GM12878 (cell line): ENCODE results near the gene ZBTB4.

Source experiments
- ATF3 ChIP-seq: IDR thresholded peaks from 2 replicates; pipeline ENCODE4 v1.6.1; 2011; ENCODE audit warnings: low read depth, mild to moderate bottlenecking, low read length, moderate library complexity, borderline replicate concordance; ENCODE audit errors: extremely low read depth
- CBFB ChIP-seq: IDR thresholded peaks from 2 replicates; pipeline ENCODE4 v1.6.1; 2016; ENCODE audit warnings: antibody characterized with exemption, low read depth
- CTCF ChIP-seq, 3 experiments: IDR thresholded peaks in 2 of 3; conservative IDR thresholded peaks in 1 of 3; 2 replicates each; pipeline ENCODE4 v1.5.1; 2011; ENCODE audit warnings: low read depth in 3 of 3, low read length in 3 of 3, mild to moderate bottlenecking in 3 of 3, control low read depth in 2 of 3, moderate library complexity in 2 of 3, inconsistent platforms in 1 of 3, mixed read lengths in 1 of 3; ENCODE audit not compliant: control insufficient read depth in 2 of 3, insufficient read depth in 1 of 3; ENCODE audit errors: extremely low read depth in 1 of 3
- EGR1 ChIP-seq, 2 experiments: IDR thresholded peaks; 1 replicate in 1 of 2; 2 replicates in 1 of 2; pipeline ENCODE4 v1.6.1; 2011 to 2012; ENCODE audit warnings: low read depth in 2 of 2, low read length in 2 of 2, borderline replicate concordance in 1 of 2, mild to moderate bottlenecking in 1 of 2, moderate library complexity in 1 of 2
- EZH2 ChIP-seq: IDR thresholded peaks from 2 replicates; pipeline ENCODE4 v1.6.1; 2012; ENCODE audit warnings: low read depth, mild to moderate bottlenecking, control low read depth, inconsistent platforms, low read length, borderline replicate concordance; ENCODE audit not compliant: control insufficient read depth
- FOS ChIP-seq: IDR thresholded peaks from 3 replicates; pipeline ENCODE4 v1.6.1; 2011; ENCODE audit warnings: borderline replicate concordance; ENCODE audit not compliant: insufficient read length; ENCODE audit errors: extremely low read depth
- GABPA ChIP-seq: IDR thresholded peaks from 2 replicates; pipeline ENCODE4 v1.6.1; 2014; ENCODE audit warnings: antibody characterized with exemption, low read depth, mild to moderate bottlenecking, inconsistent platforms
- HDAC6 ChIP-seq: fragments of 200-600 bp; sonication (generic); IDR thresholded peaks from one replicate; pipeline ENCODE4 v1.8.0; 2017; ENCODE audit warnings: antibody characterized with exemption; ENCODE audit not compliant: unreplicated experiment
- MEF2A ChIP-seq: IDR thresholded peaks from 2 replicates; pipeline ENCODE4 v1.6.1; 2011; ENCODE audit warnings: low read depth, mild to moderate bottlenecking, low read length, moderate library complexity; ENCODE audit not compliant: insufficient read depth
- POLR2A ChIP-seq: IDR thresholded peaks from 2 replicates; pipeline ENCODE4 v1.6.1; 2011; ENCODE audit warnings: low read depth, mild to moderate bottlenecking, low read length
- SRF ChIP-seq, 2 experiments: IDR thresholded peaks; 2 replicates each; pipeline ENCODE4 v1.6.1; 2011; ENCODE audit warnings: low read depth in 2 of 2, low read length in 2 of 2, mild to moderate bottlenecking in 1 of 2, moderate library complexity in 1 of 2
- TAF1 ChIP-seq: IDR thresholded peaks from 2 replicates; pipeline ENCODE4 v1.6.1; 2011; ENCODE audit warnings: mild to moderate bottlenecking, low read depth, low read length, borderline replicate concordance
- USF1 ChIP-seq: IDR thresholded peaks from 2 replicates; pipeline ENCODE4 v1.6.1; 2011; ENCODE audit warnings: borderline replicate concordance, low read depth, mild to moderate bottlenecking, moderate library complexity, mixed read lengths, low read length; ENCODE audit not compliant: insufficient read depth; ENCODE audit errors: extremely low read length

GRCh38 chr17:7515911-7516610 lies 36.6 kb upstream of the ZBTB4 start:
- TF ChIP-seq EZH2 (no peak), POLR2A (no peak), CTCF (IDR thresholded peaks at IDR 0.05 in 2 of 3, conservative IDR thresholded peaks at IDR 0.05 in 1 of 3; ENCODE audit: control insufficient read depth in 2 of 3, extremely low read depth in 1 of 3, insufficient read depth in 1 of 3, low read depth in 3 of 3, low read length in 3 of 3) (no peak), FOS (no peak), SRF (IDR thresholded peaks at IDR 0.05; ENCODE audit: low read depth in 2 of 2, low read length in 2 of 2) (no peak), GABPA (no peak), MEF2A (no peak), USF1 (no peak), ATF3 (no peak), HDAC6 (no peak), TAF1 (no peak), EGR1 (IDR thresholded peaks at IDR 0.05; ENCODE audit: borderline replicate concordance in 1 of 2, low read depth in 2 of 2, low read length in 2 of 2) (no peak), CBFB (no peak)
